ENCODE data around the gene KNSTRN. TPM values are rescaled to one million over a fixed set of nuclear protein-coding genes. Genes with fewer than 3 reads are reported as not detected.

The KNSTRN gene
- total and polyA plus RNA-seq, 2 of the 4 experiments (the other 2 are of a cell fraction) = 33.1 to 73.5 TPM

GRCh38 chr15:40334541-40334940 is 48.0 kb upstream of the KNSTRN start:
- Histone ChIP-seq H3K4me1 (ENCODE audit: control insufficient read depth, insufficient read depth, low read length) (peaks cover 38% of the 10 kb centered on the region), H2BK120ac (ENCODE audit: low read depth, low read length) (peak overlapping the region; percentile 66; the same call in 1 of the 2 replicates), H3K4me3 (ENCODE audit: insufficient read depth, low read depth, low read length) (no peak overlapping the region), H3K23ac (ENCODE audit: low read depth, low read length) (peak overlapping the region; percentile 77; the same call in 1 of the 2 replicates), H3K56ac (ENCODE audit: extremely low read depth, insufficient read depth, low read length) (no peak overlapping the region), H3K27ac (ENCODE audit: insufficient read depth, low read length) (peak overlapping the region; percentile 60), H3K4ac (ENCODE audit: low read depth, low read length) (peak overlapping the region; percentile 67), H2AFZ (replicated peaks; ENCODE audit: low read length, poor library complexity) (peak overlapping the region; percentile 38), H3K27me3 (ENCODE audit: control insufficient read depth, insufficient read depth, low read length) (no peaks in the 10 kb centered on the region), H4K20me1 (ENCODE audit: insufficient read depth, low read length) (peaks cover 3% of the 10 kb centered on the region; the same call in 1 of the 2 replicates), H3K4me2 (ENCODE audit: low read depth, low read length) (no peak overlapping the region), H2BK15ac (ENCODE audit: low read depth, low read length) (no peak overlapping the region; the same call in 2 of the 3 replicates), H3K18ac (ENCODE audit: low read depth, low read length) (peak overlapping the region; percentile 26; the same call in 1 of the 2 replicates), H4K5ac (ENCODE audit: low read depth, low read length) (no peak overlapping the region; the same call in 1 of the 2 replicates), H4K91ac (ENCODE audit: insufficient read depth, low read depth, low read length) (peak overlapping the region; percentile 70; the same call in 1 of the 2 replicates), H3K9me1 (ENCODE audit: insufficient read depth, low read length) (peaks cover 34% of the 10 kb centered on the region), H3K79me1 (ENCODE audit: low read depth in 1 of 2, low read length in 2 of 2) (peaks cover 24 to 81% of the 10 kb centered on the region in 2 experiments; a peak in 3 of 4 replicates), H3K9me3 (ENCODE audit: control insufficient read depth, insufficient read depth, low read length) (no peaks in the 10 kb centered on the region), H2BK5ac (ENCODE audit: low read depth, low read length, poor library complexity, severe bottlenecking) (peak overlapping the region; percentile 87), H3K14ac (replicated peaks; ENCODE audit: low read depth, low read length) (peak overlapping the region; percentile 60; the same call in 1 of the 2 replicates), H3K36me3 (ENCODE audit: control insufficient read depth, insufficient read depth, low read length) (peaks cover 19% of the 10 kb centered on the region), H2BK20ac (ENCODE audit: low read depth, low read length) (no peak overlapping the region), H4K8ac (ENCODE audit: low read depth in 2 of 2, low read length in 2 of 2) (peak overlapping the region; percentile 36 to 55; a peak in 2 of 4 replicates), H3K9ac (ENCODE audit: low read depth, low read length) (peak overlapping the region; percentile 8; the same call in 1 of the 2 replicates), H2AK5ac (ENCODE audit: low read depth, low read length) (peak overlapping the region; percentile 87), H2AK9ac (replicated peaks; ENCODE audit: low read depth, low read length, poor library complexity) (peak overlapping the region; percentile 84)
- WGBS, 2 experiments (ENCODE audit: extremely low coverage in 2 of 2, insufficient read length in 1 of 2) = 100% methylated on average over 1 of the region's 3 CpGs; no CpG with 5 or more reads in 1 of the 2 experiments
- TF ChIP-seq RFX5 (IDR thresholded peaks at IDR 0.05; ENCODE audit: low read depth, low read length) (no peak), CHD1 (IDR thresholded peaks at IDR 0.05; ENCODE audit: low read depth, low read length) (no peak), FOS (IDR thresholded peaks at IDR 0.05; ENCODE audit: low read depth, low read length) (no peak), NFE2L2 (IDR thresholded peaks at IDR 0.05; ENCODE audit: low read depth, low read length) (no peak), ELK1 (IDR thresholded peaks at IDR 0.05; ENCODE audit: borderline replicate concordance, low read depth, low read length) (no peak), BHLHE40 (IDR thresholded peaks at IDR 0.05; ENCODE audit: low read depth, low read length) (no peak), RCOR1 (IDR thresholded peaks at IDR 0.05; ENCODE audit: insufficient replicate concordance, low read length) (no peak), RAD21 (IDR thresholded peaks at IDR 0.05; ENCODE audit: low read length) (no peak), POLR2A (IDR thresholded peaks at IDR 0.05; ENCODE audit: low read depth, low read length) (no peak), CTCF (conservative IDR thresholded peaks at IDR 0.05; ENCODE audit: low read depth, low read length) (no peak)
- POLR2A ChIA-PET (ENCODE audit: unreplicated experiment) = no interaction called here
- DNase-seq (no peak), ATAC-seq (ENCODE audit: low read depth) (no peak)
- in situ Hi-C loops (cut with MboI; ENCODE audit: low sequenced_read_pairs) (no loop called here), intact Hi-C loops (cut with micrococcal nuclease) (no loop called here), dilution Hi-C loops (cut with HindIII; ENCODE audit: low sequenced_read_pairs, unreplicated experiment) (no loop called here)
- CTCF ChIA-PET = interaction anchor here (0.7 to 1.0 kb wide), 2 partner anchors 10 to 14 kb away, joined by 4 to 5 read pairs; no protein-coding TSS in a partner anchor
- no TSS peak for BruUV-seq (replicated peaks)
